HG03342 (cell line): ENCODE measurements around the gene TAPBPL.
"Not testable (repeated sequence)": the region's sequence is repeated elsewhere in the genome, so short reads cannot be mapped to it uniquely, and the experiment has no call there.

Experiments
- ATAC-seq: cut with Tn5 transposase; IDR thresholded peaks from one replicate; pipeline ENCODE4 v1.9.1; 2021; ENCODE audit warnings: mild to moderate bottlenecking, moderate library complexity; ENCODE audit not compliant: unreplicated experiment

TAPBPL gene, protein sequence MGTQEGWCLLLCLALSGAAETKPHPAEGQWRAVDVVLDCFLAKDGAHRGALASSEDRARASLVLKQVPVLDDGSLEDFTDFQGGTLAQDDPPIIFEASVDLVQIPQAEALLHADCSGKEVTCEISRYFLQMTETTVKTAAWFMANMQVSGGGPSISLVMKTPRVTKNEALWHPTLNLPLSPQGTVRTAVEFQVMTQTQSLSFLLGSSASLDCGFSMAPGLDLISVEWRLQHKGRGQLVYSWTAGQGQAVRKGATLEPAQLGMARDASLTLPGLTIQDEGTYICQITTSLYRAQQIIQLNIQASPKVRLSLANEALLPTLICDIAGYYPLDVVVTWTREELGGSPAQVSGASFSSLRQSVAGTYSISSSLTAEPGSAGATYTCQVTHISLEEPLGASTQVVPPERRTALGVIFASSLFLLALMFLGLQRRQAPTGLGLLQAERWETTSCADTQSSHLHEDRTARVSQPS

DNA sequence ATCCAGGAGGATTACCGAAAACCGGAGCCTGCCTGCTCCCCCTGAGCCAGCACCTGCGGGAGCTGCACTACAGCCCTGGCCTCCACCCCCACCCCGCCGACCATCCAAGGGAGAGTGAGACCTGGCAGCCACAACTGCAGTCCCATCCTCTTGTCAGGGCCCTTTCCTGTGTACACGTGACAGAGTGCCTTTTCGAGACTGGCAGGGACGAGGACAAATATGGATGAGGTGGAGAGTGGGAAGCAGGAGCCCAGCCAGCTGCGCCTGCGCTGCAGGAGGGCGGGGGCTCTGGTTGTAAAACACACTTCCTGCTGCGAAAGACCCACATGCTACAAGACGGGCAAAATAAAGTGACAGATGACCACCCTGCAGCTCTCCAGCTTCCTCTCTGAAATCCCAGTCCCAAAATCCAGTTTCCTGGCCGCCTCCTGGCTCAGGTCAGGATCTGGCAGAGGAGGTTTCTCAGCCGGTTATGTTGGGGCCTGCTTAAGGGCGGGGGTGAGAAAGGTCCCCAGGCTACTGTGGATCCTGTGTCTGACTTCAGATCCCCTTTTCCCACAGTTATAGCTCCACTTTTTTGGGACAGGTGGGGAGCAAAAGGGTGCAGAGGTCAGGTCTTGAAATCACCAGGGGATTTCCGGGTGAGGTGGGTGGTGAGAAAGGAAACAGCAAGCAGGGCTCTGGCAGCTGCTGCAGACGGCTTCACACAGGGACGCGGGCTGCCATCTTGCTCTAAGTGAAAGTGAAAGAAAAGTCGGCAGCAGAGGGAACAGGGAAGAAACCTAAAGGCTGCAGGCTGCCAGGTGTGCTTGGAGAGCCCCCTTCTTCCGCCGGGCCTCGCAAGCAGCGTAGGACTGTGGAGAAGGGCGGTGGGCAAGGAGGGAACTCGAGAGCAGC lies at the start of gene TAPBPL:
TAPBPL (plus strand) TSS at position 695 of the 897 bp plus-strand sequence. CDS start 207 bp downstream, outside the sequence.
- ATAC-seq, result no peak

DNA sequence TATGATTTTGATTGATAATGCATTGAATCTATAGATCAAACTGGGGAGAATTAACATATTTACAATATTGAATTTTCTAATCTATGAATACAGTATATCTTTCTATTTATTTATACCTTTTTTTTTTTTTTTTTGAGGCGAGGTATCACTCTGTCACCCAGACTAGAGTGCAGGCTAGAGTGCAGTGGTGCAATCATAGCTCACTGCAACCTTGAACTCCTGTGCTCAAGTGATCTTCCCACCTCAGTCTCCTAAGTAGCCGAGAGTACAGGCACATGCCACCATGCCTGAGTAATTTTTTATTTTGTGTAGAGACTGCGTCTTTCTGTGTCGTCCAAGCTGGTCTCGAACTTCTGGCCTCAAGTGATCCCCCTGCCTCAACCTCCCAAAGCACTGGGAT lies 47.5 kb upstream of the TAPBPL start:
- no peak for ATAC-seq

DNA sequence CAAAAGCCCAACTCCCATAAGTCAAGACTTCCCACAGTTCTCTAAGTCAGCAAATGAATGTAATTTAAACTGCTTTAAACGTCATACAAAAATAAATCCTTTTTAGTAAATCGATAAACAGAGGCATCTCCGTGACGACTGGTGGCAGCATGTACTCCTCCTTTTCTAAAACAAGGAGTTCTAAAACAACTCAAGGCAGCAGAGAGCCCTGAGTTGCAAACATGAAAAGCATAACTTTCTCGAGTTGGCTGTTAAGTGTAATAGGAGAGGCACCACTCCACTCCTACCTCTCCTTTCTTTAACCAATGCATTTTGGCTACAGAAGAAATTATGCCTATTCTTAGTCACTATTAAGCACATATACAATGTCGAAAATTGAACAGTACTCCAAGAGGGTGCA lies 45.9 kb upstream of the TAPBPL start:
- ATAC-seq, result no peak

DNA sequence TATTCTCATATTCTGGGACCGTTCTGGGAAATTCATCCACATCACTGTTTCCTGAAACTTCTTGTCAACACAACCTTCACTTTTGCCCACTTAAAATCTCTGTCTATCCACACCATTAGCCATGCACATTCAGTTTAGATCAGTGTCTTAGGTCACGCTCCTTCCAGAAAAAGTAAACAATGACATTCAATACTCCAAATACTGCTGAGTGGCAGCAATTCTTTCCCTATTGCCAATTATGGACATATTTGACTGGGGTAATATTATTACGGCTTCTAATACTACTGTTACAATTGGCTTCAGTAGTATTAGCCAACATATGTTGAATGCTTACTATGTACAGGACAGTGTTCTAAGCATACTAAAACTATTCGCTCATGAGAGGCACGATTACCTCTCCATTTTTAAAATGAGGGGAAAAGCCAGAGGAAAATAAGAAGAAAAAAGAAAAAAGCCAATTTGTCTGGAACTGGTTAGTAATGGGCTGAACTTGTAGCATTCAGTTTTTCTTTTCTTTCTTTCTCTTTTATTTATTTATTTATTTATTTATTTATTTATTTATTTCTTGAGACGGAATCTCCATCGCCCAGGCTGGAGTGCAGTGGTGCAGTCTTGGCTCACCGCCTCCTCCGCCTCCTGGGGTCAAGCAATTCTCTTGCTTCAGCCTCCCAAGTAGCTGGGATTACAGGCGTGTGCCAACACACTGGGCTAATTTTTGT lies 44.4 kb upstream of the TAPBPL start:
- ATAC-seq, result no peak

DNA sequence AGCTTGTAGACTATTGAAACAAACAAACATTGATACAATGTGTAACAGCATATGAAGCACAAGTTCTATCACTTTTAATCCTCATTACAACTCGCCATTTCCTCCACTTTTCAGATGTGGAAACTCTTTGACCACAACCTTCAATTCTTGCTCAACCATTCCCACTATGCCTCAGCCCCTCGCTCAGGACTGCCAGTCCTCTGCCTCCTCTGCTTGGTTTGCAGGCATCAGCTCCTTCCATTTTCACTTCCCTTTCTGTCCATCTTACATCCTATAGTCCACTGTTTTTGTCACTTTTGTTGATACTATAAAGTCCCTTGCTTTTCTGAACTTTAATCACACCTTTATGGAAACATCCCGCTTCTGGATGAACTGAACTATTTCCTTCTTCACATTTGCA lies 35.2 kb upstream of the TAPBPL start:
- no peak for ATAC-seq

DNA sequence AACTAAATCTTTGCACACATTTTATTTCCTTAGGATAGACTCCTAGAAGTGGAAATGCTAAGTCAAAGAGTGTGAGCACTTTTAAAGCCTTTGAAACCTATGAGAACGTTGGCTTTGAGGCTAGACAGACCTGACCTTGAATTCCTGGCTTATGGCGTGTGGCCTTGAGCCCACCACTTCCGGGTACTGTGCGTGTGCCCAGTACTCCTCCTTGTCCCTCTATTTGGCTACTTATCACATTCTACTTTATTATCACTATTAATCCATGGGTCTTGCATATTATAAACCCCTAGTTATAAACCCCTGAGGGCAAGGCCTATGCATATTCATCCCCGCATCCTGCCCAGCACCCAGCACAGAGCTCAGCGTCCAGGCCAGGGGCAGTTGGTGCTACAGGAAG lies 33.0 kb upstream of the TAPBPL start:
- ATAC-seq, result no peak

DNA sequence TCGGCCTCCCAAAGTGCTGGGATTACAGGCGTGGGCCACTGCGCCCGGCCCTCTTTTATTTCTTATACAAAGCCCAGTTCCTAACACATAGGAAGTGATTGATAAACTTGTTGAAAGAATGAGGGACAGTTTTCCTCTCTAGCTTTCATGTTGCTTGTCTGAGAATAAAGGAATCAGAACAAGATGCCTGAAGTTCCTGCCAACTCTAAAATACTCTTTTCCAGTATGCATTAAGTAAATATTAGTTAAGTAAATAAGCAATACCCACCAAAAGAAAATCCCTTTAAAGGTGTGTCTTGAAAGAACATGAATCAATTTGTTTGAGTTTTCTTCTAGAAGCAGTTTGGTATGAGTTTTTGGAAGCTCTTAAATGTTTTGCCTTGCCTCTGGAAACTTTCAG lies 31.5 kb upstream of the TAPBPL start:
- no peak for ATAC-seq

DNA sequence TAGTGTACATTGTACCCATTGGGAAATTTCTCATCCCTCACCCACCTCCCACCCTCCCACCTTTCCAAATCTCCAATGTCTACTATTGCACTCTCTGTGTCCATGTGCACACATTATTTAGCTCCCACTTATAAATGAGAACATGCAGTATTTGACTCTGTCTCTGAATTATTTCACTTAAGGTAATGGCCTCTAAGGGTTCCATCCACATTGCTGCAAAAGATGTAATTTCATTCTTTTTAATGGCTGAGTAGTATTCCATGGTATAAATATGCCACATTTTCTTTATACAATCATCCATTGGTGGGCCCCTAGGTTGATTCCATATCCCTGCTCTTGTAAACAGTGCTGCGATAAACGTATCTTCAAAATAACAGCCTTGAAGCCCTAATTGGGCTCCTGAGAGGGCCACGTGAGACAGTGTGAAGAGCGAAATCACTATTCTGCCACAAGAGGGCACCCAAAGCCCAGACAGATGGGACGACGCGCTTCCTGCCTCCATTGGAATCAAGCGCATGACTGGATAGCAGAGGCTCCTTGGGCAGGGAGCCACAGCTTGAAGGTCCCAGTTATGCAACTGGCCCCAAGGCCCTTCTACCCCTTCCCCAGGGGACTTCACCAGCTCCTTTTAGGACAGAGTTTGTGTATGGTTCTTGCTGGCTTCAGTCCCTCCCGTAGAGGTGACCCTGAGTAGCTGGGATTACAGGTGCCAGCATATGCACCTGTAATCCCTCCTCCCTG lies 28.4 kb upstream of the TAPBPL start:
- peak; percentile 41 for ATAC-seq

DNA sequence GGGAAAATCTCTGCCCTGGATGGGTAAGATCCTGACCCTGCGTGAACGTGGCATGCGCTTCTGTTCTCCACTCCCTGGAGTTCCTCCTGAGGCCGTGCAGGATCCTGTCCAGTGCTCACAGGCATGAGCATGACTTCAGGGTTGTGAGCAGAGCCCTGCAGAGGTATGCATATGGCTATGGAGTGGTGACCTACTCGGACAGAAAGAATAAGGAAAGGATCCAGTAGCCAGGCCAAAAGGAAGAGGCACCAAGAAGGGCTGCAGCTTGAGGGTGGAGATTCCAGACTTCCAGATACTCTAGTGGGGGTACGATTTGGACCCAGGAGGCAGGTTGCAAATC lies 27.9 kb upstream of the TAPBPL start:
- no peak for ATAC-seq

DNA sequence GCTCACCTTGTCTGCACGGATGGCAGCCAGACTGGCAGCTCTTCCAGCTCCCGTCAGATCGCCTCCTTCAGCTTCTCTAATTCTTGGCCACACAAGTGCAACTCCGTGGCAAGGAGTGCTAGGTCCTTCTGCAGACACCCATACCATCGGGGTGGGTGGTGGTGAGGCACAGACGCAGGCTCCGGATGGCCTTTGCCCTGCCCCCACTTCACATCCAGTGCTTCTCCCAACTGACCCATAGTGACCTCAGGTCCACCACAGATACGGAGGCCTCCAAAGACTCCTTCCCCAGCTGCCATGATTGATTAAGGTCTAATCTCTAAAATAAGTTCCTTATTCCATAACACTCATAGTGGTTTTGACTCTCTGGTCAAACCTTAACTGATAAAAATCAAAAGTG lies 27.0 kb upstream of the TAPBPL start:
- ATAC-seq, result no peak

DNA sequence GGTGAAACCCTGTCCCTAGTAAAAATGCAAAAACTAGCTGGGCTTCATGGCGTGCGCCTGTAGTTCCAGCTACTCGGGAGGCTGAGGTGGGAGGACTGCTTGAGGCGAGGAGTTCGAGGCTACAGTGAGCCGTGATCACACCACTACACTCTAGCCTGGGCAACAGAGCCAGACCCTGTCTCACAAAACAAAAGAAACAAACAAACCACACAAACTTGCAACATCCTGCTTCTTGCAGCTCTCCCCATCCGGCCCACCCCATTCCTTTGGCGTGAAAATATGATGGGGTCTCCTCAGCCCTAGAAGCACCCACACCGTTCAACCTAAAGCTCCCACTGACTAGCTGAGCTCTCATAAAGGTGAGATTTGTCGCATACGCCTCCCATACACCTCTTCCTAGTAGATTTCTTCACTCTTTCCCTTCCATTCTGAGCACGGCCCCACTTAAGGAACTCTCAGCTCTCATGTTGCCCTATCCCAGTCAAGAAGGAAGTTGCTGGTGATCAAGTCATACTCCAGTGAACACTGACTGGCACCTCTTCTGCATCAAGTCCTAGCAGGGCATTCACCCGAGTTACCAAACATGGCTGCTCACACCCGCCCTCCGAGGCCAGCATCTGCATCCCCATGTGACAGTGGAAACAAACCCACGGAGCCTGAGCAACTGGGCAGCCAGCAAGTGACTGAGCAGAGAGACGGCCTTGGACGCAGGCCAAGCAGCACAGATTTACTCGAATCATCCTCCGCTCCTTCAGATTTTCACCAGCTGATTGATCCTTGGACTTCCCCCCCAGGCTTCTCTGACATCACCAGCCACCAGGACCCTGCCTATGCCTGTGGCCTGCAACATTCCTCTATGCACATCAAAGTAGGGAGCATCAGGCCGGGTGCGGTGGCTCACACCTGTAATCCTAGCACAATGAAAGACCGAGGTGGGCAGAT lies 26.0 kb upstream of the TAPBPL start:
- no peak for ATAC-seq

DNA sequence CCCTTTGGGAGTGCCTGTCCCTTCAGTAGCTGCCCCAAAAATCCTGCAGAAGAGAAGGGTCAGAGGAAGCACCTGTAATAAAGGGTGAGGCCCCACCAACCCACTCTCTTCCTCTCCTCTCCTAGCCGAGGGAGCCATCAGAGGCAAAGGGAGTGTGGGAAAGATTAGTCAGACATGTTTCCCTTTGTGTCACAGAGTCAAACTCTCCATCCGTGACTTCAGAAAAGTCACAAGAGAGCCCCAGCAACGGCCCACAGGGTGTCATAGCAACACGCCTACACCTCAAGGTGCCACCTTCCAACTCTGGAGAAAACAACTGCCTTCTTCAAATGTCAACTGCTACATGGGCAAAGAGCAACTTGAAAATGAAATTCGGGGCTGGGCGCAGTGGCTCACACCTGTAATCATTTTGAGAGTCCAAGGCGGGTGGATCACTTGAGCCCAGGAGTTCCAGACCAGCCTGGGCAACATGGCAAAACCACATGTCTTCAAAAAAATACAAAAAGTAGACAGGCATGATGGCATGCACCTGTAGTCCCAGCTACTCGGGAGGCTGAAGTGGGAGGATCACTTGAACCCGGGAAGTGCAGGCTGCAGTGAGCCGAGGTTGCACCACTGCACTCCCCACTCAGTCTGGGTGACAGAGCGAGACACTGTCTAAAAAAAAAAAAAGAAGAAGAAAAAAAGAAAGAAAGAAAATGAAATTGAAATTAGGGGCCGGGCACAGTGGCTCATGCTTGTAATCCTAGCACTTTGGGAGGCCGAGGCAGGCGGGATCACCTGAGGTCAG lies 24.8 kb upstream of the TAPBPL start:
- ATAC-seq, result peak; percentile 68

DNA sequence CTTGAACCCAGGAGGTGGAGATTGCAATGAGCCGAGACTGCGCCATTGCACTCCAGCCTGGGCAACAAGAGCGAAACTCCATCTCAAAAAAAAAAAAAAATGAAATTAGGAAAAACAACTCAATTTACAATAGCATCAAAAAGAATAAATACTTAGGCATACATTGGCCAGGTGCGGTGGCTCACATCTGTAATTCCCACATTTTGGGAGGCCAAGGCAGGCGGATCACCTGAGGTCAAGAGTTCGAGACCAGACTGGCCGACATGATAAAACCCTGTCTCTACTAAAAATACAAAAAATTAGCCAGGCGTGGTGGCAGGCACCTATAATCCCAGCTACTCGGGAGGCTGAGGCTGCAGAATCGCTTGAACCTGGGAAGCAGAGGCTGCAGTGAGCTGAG lies 24.0 kb upstream of the TAPBPL start:
- ATAC-seq, result not testable (repeated sequence)

DNA sequence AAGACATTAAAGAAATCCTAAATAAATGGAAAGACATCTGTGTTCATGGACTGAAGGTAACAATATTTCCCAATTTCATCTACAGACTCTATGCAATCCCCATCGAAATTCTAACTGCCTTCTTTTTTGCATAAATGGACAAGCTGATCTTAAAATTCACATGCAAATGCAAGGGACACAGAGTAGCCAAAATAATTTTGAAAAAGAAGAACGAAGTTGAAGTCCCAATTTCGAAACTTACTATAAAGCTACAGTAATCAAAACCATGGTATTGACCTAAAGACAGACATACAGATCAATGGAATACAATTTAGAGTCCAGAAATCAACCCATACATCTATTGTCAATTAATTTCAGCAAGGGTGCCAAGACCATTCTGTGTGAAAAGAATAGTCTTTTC lies 23.5 kb upstream of the TAPBPL start:
- no peak for ATAC-seq

DNA sequence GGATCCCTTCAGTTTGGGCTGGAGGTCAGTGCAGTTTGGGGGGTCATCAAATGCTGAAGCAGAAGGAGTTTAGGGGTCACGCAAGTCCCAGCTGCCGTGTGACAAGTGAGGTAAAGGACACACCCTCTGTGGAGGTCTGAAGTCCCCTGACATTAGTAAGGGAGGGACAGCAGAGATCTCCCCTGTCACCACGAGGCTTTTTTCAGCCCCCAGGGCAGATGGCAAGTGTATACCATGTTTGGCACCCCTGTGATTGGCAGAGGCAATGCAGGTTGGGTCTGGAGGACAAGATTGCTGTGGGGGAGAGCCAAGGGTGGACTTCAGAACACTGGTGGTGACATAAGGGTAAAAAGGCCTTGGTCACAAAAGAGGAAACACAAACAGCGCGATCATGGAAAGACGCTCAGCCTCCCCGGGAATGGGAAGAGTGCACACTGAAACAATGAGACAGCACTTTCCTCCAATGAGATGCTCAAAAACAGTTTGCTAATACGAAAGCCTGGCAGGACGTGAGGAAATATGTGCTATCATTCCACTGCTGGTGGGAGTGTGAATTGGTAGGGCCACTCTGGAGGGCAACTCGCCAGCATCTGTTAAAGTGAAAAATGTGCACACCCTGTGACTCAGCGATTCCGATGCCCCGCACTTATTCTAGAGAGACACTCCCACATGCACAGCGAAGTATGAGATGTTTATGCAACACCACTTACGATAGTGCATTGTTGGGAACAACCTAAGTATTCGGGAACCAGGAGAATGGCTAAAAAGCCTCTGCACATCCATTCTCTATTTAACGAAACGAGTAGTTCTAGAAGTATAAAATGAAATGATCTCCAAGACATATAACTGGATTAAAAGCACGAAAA lies 21.5 kb upstream of the TAPBPL start:
- no peak for ATAC-seq

DNA sequence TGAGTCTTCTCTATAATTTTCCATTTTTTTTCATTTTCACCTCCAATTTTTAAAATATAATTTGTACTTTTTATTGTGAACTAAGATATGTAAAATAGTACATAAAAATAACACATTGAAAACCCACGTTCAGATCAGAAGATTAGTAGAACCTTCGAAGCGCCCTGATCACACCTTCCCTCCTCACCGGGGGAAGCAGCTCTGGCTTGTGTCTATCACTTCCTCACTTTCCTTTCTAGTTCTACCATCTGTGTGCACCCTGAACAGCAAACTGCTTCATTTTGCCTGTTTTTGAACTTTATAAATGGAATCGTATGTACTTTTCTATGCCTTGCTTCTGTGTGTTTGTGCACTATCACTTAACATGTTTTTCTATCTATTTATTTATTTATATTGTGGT lies 18.9 kb upstream of the TAPBPL start:
- no peak for ATAC-seq

DNA sequence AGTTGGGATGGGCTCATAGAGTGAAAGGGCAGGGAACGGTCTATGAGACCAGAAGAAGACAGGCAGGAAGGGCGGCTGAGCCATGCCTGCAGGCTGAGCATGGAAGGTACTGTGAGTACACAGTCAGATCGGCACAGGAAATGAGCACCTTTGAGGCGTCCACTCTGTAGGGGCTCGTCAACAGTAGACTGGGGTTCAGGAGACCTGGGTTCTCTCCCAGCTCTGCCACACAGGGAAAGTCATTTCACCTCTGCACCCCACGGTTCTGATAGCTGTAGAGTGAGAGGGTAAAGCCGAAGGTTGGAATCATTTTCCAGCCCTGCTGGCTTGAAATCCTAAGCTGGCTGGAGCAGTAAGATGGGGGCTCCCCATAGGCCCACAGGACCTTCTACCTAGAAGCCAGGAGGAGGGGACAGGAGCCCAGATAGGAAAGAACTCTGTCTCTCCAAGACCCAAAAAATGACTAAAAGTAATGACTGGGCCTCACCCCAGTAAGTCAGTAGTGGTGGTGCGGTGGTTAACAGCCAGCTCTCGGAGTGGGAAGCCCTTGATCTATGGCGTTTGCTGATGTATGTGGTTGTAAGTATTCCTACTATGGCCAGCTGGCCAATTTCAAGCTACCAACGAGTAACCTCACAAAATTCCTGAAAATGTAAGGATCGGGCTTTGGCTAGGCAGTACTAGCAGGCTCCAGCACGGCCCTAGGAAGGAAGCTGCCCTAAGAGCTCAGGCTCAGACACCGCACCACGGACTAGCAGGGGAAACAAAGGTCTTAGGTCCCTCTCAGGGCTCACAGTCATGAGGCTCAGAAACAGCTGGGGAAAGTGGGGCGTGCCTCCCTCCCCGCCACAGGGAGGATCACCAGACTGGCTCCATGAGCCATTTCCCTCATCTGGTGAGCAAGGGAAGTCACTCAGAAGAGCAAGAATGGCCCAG lies 17.4 kb upstream of the TAPBPL start:
- no peak for ATAC-seq
